Osteocyte (in vitro differentiated cells): ENCODE data around the gene VPS13D. TPM values are rescaled to one million over a fixed set of nuclear protein-coding genes. Genes with fewer than 3 reads are reported as not detected.
"Not testable (repeated sequence)": the region's sequence is repeated elsewhere in the genome, so short reads cannot be mapped to it uniquely, and the experiment has no call there.

Source experiments
- DNase-seq: peaks from one replicate; pipeline ENCODE4 v3.0.0; 2021; ENCODE audit warnings: mixed read lengths; ENCODE audit not compliant: unreplicated experiment; ENCODE audit errors: extremely low spot score
- H3K27ac Mint-ChIP-seq: one replicate; pipeline ENCODE4 v1.8.0; 2021; ENCODE audit warnings: mild to moderate bottlenecking, mixed read lengths; ENCODE audit not compliant: unreplicated experiment
- H3K27me3 Mint-ChIP-seq: one replicate; pipeline ENCODE4 v1.8.0; 2021; ENCODE audit warnings: mixed read lengths; ENCODE audit not compliant: unreplicated experiment
- H3K36me3 Mint-ChIP-seq: one replicate; pipeline ENCODE4 v1.8.0; 2021; ENCODE audit warnings: mixed read lengths; ENCODE audit not compliant: unreplicated experiment
- H3K4me1 Mint-ChIP-seq: one replicate; pipeline ENCODE4 v1.8.0; 2021; ENCODE audit warnings: mixed read lengths; ENCODE audit not compliant: unreplicated experiment
- H3K4me3 Mint-ChIP-seq: one replicate; pipeline ENCODE4 v1.8.0; 2021; ENCODE audit warnings: mild to moderate bottlenecking, moderate library complexity, mixed read lengths; ENCODE audit not compliant: unreplicated experiment
- H3K9me3 Mint-ChIP-seq: one replicate; pipeline ENCODE4 v1.8.0; 2021; ENCODE audit warnings: mixed read lengths; ENCODE audit not compliant: unreplicated experiment
- total RNA-seq: library from RNA; stranded (reverse); gene quantifications from 2 replicates; pipeline ENCODE4 v1.2.1, GENCODE V29; 2021
- TF ChIP-seq, protein P1 (sequence below): fragments of 200-600 bp; sonication (generic); IDR thresholded peaks from 2 replicates; pipeline ENCODE4 v1.5.0; 2021; ENCODE audit warnings: antibody characterized with exemption, mild to moderate bottlenecking, moderate library complexity

Gene VPS13D
- total RNA-seq, 1 donor from 2014 or later, result 41.1 TPM

DNA sequence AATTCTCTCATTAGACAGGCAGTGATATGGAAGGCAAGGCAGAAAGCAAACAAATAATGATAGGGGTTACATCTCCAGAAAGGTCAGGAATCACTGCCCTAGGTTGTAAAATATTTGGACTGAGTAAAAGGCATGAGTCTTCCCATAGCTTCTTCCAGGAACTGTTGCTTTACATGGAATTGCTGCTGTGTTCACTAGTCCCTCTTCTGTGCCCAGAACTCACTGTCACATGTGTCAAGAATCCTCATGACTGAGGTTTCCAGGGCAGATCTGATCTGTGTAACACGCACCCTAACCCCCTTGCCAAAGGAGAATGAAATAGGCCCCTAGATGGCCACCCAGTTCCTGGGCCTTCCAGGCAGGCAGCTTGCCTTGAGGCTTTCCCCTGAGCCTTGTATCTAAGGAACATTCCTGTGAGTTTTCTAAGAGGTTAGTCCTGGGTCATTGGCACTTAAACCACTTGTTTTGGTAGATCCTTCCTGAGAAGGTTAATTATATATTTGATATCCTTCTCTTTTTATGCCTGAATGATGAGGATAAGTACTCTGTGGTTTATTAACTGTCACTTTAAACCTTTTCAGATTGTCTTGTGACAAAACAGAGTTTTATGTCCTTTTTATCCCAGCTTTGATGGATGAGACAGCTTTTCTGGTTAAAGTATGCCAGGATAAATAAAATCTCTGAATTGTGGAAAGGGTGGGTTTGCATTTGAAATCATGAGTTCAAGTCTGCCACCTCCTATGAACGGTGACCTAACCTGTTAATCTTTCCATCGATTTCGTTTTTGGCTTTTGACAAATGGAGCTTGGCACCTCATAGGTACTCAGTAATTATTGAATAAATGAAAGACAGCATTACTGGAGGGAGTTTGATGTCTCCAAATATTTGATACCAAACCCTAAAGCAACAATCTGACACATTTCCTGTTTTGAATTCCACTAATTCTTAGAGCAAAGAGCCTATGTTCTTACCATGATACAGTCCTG lies 224.9 kb downstream of the VPS13D start:
- peaks cover 14% of the 10 kb centered on the region for H3K36me3 Mint-ChIP-seq
- H3K9me3 Mint-ChIP-seq, result no peaks in the 10 kb centered on the region
- peaks cover 85% of the 10 kb centered on the region for H3K4me1 Mint-ChIP-seq
- no peak for DNase-seq
- no peaks in the 10 kb centered on the region for H3K27me3 Mint-ChIP-seq
- peak overlapping the region; percentile 87 for H3K27ac Mint-ChIP-seq
- no peak overlapping the region for H3K4me3 Mint-ChIP-seq
- TF ChIP-seq, protein P1, sequence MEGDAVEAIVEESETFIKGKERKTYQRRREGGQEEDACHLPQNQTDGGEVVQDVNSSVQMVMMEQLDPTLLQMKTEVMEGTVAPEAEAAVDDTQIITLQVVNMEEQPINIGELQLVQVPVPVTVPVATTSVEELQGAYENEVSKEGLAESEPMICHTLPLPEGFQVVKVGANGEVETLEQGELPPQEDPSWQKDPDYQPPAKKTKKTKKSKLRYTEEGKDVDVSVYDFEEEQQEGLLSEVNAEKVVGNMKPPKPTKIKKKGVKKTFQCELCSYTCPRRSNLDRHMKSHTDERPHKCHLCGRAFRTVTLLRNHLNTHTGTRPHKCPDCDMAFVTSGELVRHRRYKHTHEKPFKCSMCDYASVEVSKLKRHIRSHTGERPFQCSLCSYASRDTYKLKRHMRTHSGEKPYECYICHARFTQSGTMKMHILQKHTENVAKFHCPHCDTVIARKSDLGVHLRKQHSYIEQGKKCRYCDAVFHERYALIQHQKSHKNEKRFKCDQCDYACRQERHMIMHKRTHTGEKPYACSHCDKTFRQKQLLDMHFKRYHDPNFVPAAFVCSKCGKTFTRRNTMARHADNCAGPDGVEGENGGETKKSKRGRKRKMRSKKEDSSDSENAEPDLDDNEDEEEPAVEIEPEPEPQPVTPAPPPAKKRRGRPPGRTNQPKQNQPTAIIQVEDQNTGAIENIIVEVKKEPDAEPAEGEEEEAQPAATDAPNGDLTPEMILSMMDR, result no peak

DNA sequence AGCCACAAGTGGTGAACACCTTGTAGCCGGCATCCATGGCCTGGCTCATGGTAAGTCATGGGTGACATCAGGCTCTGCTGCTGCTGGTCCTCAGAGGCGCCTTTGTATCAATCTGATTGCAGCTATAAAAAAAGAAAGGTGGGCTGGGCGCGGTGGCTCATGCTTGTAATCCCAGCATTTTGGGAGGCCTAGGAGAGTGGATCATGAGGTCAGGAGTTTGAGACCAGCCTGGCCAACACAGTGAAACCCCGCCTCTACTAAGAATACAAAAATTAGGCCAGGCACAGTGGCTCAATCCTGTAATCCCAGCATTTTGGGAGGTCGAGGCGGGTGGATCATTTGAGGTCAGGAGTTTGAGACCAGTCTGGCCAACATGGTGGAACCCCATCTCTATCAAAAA lies 226.3 kb downstream of the VPS13D start:
- not testable (repeated sequence) for DNase-seq, H3K27me3 Mint-ChIP-seq, H3K4me3 Mint-ChIP-seq, H3K27ac Mint-ChIP-seq, H3K9me3 Mint-ChIP-seq
- peaks cover 12% of the 10 kb centered on the region for H3K36me3 Mint-ChIP-seq
- peaks cover 83% of the 10 kb centered on the region for H3K4me1 Mint-ChIP-seq

DNA sequence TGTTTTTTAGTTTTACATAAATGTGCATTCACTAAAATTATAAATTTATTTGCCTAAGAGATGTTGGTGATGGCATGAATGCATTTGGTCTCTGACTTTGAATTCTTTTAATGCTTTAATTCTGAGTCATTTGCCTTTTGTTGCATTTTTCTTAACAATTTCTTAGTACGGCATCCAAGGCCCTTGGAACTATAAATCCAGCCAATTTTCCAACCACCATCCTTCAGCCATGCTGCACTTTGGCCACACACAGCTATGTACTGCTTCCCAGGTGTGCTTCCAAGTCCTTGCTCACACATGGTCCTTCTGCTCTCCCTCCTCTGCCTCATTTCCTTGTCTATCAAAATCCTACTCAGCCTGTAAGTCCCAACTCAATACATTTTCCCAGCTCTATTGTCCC lies 227.1 kb downstream of the VPS13D start:
- no peak for DNase-seq
- peaks cover 83% of the 10 kb centered on the region for H3K4me1 Mint-ChIP-seq
- H3K4me3 Mint-ChIP-seq, result no peak overlapping the region
- no peaks in the 10 kb centered on the region for H3K9me3 Mint-ChIP-seq
- TF ChIP-seq, protein P1, result no peak
- no peaks in the 10 kb centered on the region for H3K27me3 Mint-ChIP-seq
- peaks cover 12% of the 10 kb centered on the region for H3K36me3 Mint-ChIP-seq
- peak overlapping the region; percentile 76 for H3K27ac Mint-ChIP-seq

DNA sequence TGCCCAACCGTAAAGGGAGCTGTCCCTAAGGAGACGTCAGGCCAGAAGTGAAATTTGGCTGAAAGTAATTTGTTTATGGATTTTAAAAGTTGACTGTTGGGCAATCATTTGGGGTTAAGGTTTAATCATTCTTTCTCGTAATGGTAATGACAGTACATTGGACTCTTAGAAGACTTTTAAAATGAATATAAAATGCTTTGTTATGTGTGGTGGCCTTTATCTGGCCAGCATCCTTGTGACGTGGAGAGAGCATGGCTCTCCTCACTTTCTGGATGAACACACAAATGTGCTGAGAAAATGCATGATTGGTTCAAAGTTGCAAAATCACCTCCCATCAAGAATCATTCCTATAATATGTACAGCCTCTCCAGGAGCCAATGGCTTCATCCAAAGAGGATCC lies 227.9 kb downstream of the VPS13D start:
- no peak for DNase-seq
- Mint-ChIP-seq H3K27ac (no peak overlapping the region), H3K27me3 (no peaks in the 10 kb centered on the region), H3K4me3 (no peak overlapping the region), H3K4me1 (peaks cover 85% of the 10 kb centered on the region), H3K9me3 (no peaks in the 10 kb centered on the region), H3K36me3 (peaks cover 9% of the 10 kb centered on the region)
- TF ChIP-seq, protein P1, result no peak

DNA sequence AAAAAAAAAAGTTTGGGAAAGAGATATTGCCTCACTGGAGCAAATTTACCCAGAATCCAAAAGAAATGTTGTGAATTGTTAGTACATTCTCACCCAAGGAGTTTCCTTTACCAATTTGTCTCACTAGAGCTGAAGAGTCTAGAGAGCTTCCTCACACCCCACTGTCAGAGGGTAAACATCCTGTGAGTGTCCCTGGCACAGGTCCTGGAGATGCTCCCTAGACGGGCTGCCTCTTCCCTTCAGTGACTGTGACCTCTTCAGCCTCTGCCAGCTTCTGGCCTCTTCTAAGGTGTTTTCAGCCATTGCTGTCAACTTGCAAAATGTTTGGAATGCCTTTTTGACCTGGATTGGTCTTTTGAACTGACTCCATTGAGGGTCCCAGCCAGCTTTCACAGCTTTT lies 228.7 kb downstream of the VPS13D start:
- H3K9me3 Mint-ChIP-seq, result no peaks in the 10 kb centered on the region
- H3K27me3 Mint-ChIP-seq, result no peaks in the 10 kb centered on the region
- TF ChIP-seq, protein P1, result no peak
- H3K27ac Mint-ChIP-seq, result peak overlapping the region; percentile 31
- no peak for DNase-seq
- no peak overlapping the region for H3K4me3 Mint-ChIP-seq
- peaks cover 86% of the 10 kb centered on the region for H3K4me1 Mint-ChIP-seq
- peaks cover 9% of the 10 kb centered on the region for H3K36me3 Mint-ChIP-seq
